GM12891 (cell line): Measurements from ENCODE around the gene PGLYRP2.

Experiments
- DNase-seq: peaks from one replicate; pipeline ENCODE4 v3.0.0; 2011; ENCODE audit warnings: low spot score; ENCODE audit not compliant: insufficient read length
- FAIRE-seq: peaks from 2 replicates; lab custom pipeline; 2011; peaks lifted over from hg19 to GRCh38; lab: Jason Lieb, UNC
- PAX5 ChIP-seq: IDR thresholded peaks from 2 replicates; pipeline ENCODE4 v1.6.1; 2011; ENCODE audit warnings: low read length, moderate library complexity, mild to moderate bottlenecking; ENCODE audit not compliant: insufficient read depth, severe bottlenecking
- POLR2A ChIP-seq: IDR thresholded peaks from 2 replicates; pipeline ENCODE4 v1.6.1; 2011; ENCODE audit warnings: low read depth, low read length, control low read depth
- POLR2AphosphoS5 ChIP-seq: IDR thresholded peaks from 2 replicates; pipeline ENCODE4 v1.6.1; 2011; ENCODE audit warnings: low read depth, low read length, control low read depth
- POU2F2 ChIP-seq: IDR thresholded peaks from 2 replicates; pipeline ENCODE4 v1.6.1; 2011; ENCODE audit warnings: low read depth, mild to moderate bottlenecking, control low read depth, low read length, moderate library complexity
- SPI1 ChIP-seq: IDR thresholded peaks from 2 replicates; pipeline ENCODE4 v1.6.1; 2011; ENCODE audit warnings: low read depth, low read length, control low read depth
- TAF1 ChIP-seq: IDR thresholded peaks from 2 replicates; pipeline ENCODE4 v1.6.1; 2011; ENCODE audit warnings: low read depth, low read length, control low read depth

Gene PGLYRP2

GRCh38 chr19:15456871-15457700 lies 22.2 kb downstream of the PGLYRP2 start:
- TF ChIP-seq POLR2AphosphoS5 (no peak), TAF1 (no peak), PAX5 (no peak), POLR2A (no peak), SPI1 (no peak), POU2F2 (no peak)
- FAIRE-seq (no peak), DNase-seq (no peak)

DNA sequence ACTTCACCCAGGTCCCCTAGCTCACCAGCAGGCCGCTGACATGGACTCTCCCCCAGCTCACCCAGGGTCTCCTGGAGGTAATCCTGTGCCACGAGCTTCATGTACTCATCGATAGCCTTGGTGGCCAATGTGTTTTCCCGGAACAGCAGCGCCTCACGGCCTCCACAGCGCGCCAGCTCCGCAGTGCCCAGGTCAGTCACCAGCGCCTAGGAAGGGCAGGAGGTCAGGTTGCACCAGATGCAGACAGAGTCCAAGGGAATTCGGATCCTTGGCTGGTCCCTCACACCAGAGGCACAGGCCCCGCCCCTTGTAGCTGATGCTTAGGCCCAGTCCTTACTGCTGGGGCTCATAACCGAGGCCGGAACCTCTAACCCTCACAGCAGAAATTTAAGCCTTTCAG lies 22.9 kb downstream of the PGLYRP2 start:
- DNase-seq (no peak), FAIRE-seq (no peak)
- TF ChIP-seq PAX5: no peak
- TF ChIP-seq POU2F2: no peak
- TF ChIP-seq POLR2A: no peak
- no peak for TF ChIP-seq POLR2AphosphoS5
- no peak for TF ChIP-seq SPI1
- TF ChIP-seq TAF1: no peak

DNA sequence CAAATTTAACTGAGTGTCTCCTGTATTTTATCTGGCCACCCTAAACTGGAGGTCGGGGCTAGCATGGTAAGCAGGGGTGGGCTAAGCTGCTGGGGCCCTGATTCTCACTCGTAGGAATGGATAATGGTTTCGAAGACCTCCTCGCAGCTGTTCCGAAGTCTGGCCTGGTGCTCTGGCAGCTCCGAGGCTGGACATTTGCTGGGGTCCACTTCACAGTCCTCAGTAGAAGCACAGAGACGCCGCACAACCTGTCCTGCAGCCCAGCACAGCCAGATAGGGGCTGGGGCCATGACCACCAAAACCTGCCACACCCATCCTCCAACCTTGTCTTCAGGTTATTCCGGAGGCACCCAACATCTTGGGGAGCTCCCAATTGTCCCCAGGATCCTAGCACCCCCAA lies 23.3 kb downstream of the PGLYRP2 start:
- no peak for FAIRE-seq
- no peak for DNase-seq
- TF ChIP-seq TAF1 (no peak), PAX5 (no peak), POLR2A (no peak), SPI1 (no peak), POLR2AphosphoS5 (no peak), POU2F2 (no peak)

- no peak for TF ChIP-seq SPI1
- no peak for TF ChIP-seq POLR2AphosphoS5
- no peak for TF ChIP-seq POU2F2
- TF ChIP-seq POLR2A: no peak
- no peak for TF ChIP-seq PAX5
- no peak for TF ChIP-seq TAF1
- FAIRE-seq: no peak
- no peak for DNase-seq
These were observed 25.1 kb downstream of the PGLYRP2 start for GRCh38 chr19:15453906-15454860.

- FAIRE-seq (no peak), DNase-seq (no peak)
- TF ChIP-seq TAF1 (no peak), POLR2AphosphoS5 (no peak), PAX5 (no peak), POU2F2 (no peak), SPI1 (no peak), POLR2A (no peak)
These were observed 26.2 kb downstream of the PGLYRP2 start for GRCh38 chr19:15453091-15453578.

- FAIRE-seq (no peak), DNase-seq (peak; percentile 61)
- TF ChIP-seq POLR2AphosphoS5 (no peak), SPI1 (no peak), POU2F2 (no peak), PAX5 (no peak), TAF1 (no peak), POLR2A (no peak)
These were observed 26.9 kb downstream of the PGLYRP2 start for GRCh38 chr19:15452111-15453047.

DNA sequence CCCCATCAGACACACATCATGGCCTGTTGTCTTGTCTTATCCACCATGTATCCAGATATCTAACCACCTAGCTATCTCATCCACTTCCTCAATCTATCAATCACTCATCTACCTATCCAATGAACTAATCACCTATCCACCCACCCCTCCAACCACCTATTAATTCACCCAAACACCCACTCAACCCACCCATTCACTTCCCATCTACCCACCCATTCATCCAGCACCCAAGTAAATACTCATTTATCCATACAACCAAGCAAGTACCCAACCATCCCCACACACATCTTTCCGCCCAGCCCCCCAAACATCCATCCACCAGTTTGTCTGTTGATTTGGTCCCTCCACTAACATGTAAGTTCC lies 28.8 kb downstream of the PGLYRP2 start:
- FAIRE-seq (no peak), DNase-seq (no peak)
- TF ChIP-seq TAF1: no peak
- TF ChIP-seq POU2F2: no peak
- peak; percentile 48; the same call in 1 of the 2 replicates for TF ChIP-seq SPI1
- no peak for TF ChIP-seq POLR2AphosphoS5
- TF ChIP-seq POLR2A: no peak
- no peak for TF ChIP-seq PAX5
